Activated CD4-positive, alpha-beta T cell treated with anti-CD3 and anti-CD28 coated beads for 4 hours (primary cell): ENCODE measurements around the gene TPRN.

ENCODE experiments used
- DNase-seq, 2 donors: peaks; one replicate each; pipeline ENCODE4 v3.0.0-alpha.2; 2020

TPRN gene

DNA sequence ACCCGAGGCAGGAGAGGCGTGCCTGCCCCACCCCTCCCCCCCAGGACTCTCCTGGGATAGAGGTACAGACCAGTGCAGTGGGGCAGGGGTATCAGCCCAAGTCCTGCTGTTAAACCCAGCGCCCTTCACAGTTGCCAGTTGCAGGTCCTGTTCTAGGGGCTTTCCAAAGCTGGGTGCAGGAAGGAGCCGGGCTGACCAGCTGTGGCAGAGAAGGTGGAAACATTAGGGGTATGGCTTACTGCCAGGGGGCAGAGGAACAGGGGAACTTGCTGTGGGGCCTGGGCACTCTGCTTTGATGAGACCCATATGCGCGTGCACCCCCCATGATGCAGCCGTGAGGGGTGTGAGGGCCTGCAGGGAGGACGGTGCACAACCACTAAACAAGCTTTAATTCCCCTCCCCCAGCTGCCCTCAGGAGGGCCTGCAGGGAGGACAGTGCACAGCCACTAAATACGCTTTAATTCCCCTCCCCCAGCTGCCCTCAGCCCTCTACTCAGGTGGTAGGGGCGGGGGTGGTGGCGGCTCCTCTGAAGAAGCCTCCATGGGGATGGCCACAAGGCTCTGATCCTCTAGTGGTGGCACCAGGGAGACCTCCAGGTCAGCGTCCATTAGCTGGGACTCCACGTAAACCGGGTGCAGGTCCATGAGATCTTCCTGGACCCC, 29.9 kb downstream of the TPRN start:
- DNase-seq: no peak

GRCh38 chr9:137169896-137170358, 30.6 kb downstream of the TPRN start, which contains the start of gene LRRC26:
TSS of gene LRRC26 (minus strand) at chr9:137170051. CDS start at chr9:137169943, 108 bp downstream.
- no peak for DNase-seq

- no peak for DNase-seq
Observed at GRCh38 chr9:137168904-137169856, 31.4 kb downstream of the TPRN start.

GRCh38 chr9:137168573-137168903, 32.0 kb downstream of the TPRN start:
- DNase-seq: no peak

GRCh38 chr9:137167747-137168572, 32.6 kb downstream of the TPRN start:
- DNase-seq: no peak

- no peak for DNase-seq
Observed at GRCh38 chr9:137167277-137167746, 33.2 kb downstream of the TPRN start.

DNA sequence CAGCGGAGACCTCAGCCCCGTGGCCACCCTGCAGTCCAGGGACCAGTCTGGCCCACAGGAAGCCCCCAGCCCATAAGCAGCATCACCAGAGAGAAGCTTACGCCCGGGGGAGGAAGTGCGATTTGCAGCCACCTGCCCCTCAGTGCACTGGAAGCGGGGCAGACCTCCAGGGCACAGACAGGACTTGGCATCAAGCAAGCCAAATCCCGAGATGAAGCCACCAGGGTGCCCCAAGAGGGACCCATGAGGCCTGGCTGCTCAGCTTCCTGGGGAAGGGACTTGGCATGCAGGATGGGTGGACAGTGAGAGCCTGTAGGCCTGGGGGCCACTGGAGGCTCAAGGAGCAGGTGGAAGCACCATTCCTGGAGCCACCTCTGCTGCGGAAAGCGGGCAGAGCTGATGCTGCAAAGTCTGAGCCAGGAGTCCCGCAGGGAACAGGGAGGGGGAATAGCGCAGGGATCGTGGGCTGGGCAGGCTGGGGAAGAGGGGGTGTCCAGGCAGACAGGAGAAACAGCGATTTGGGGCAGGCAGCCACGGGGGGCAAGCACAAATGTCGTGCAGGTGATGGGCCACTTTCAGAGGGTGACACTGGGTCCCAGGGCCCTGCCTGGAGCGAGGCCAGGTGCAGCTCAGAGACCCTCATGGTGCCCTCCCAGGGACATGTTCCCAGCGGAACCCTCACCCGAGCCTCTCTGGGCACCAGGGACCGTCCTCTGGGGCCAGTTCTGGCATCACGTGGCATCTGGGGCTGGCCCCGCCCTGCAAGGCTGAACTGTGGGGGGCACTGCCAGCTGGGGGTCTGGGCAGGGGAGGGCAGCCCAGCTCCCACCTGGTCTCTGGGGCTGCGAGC, 33.9 kb downstream of the TPRN start:
- DNase-seq: no peak

DNA sequence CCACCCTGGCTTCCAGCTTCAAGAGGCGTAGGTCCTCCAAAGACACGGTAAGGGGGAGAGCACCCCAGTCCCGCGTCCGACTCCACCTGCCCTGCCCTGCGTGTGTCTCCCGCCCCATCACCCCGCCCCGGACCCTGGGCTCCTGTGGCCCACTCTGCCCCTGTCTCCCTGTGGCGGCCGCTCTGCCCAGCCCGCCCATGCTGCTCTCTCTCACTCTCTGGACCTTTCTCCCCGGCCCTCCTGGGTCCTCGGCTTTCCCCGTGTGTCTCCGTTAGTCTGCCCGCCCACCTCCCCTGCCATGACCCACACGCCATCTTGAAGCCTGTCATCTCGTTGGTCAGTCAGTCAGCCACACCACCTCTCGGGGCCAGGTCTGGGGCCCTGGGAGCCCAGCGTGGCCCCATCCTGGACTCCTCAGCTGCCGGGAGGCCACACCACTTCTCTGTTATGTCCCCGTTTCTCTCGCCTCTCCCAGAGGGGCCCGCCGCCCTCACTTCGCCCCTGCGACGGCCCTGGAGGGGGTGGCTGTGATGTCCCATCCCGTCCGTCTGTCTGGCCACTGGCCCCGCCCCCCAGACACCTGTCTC, 35.2 kb downstream of the TPRN start:
- DNase-seq: no peak

- DNase-seq: no peak
Observed at GRCh38 chr9:137164370-137165249, 35.9 kb downstream of the TPRN start.

- DNase-seq: no peak
Observed at GRCh38 chr9:137163805-137164204, 36.7 kb downstream of the TPRN start.

DNA sequence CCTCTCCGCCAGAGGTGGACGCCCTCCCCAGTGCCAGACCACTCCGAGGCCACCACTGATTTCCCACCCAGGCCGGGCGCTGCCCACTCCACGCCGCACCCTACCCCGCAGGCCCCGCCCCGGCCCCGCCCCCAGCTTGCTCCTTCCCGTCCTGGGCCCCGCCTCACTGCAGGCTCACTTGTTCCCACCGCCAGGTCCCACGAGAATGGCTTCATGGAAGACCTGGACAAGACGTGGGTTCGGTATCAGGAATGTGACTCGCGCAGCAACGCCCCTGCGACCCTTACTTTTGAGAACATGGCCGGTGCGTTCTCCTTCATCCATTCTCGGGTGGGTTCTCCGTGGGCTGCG, 37.2 kb downstream of the TPRN start:
- no peak for DNase-seq

DNA sequence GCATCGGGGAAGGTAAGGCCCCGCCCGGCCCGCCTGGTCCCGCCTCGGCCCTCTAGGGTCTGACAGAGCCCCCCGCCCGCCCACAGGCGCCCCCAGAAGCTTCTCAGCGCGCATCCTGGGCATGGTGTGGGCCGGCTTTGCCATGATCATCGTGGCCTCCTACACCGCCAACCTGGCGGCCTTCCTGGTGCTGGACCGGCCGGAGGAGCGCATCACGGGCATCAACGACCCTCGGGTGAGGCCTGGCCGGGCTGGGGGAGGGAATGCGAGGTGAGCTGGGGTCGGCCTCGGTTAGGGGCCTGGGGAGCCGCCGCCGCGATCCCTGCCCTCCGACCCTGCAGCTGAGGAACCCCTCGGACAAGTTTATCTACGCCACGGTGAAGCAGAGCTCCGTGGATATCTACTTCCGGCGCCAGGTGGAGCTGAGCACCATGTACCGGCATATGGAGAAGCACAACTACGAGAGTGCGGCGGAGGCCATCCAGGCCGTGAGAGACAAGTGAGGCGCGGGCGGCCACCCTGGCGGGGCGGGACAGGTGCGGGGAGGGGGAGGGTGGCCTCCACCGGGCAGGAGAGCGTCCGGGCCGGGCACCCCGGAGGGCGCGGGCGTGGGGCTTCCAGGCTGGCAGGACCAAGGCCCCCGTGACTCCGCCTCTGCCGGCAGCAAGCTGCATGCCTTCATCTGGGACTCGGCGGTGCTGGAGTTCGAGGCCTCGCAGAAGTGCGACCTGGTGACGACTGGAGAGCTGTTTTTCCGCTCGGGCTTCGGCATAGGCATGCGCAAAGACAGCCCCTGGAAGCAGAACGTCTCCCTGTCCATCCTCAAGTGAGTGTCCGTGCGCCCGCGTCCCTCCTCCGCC, 37.8 kb downstream of the TPRN start:
- no peak for DNase-seq

DNA sequence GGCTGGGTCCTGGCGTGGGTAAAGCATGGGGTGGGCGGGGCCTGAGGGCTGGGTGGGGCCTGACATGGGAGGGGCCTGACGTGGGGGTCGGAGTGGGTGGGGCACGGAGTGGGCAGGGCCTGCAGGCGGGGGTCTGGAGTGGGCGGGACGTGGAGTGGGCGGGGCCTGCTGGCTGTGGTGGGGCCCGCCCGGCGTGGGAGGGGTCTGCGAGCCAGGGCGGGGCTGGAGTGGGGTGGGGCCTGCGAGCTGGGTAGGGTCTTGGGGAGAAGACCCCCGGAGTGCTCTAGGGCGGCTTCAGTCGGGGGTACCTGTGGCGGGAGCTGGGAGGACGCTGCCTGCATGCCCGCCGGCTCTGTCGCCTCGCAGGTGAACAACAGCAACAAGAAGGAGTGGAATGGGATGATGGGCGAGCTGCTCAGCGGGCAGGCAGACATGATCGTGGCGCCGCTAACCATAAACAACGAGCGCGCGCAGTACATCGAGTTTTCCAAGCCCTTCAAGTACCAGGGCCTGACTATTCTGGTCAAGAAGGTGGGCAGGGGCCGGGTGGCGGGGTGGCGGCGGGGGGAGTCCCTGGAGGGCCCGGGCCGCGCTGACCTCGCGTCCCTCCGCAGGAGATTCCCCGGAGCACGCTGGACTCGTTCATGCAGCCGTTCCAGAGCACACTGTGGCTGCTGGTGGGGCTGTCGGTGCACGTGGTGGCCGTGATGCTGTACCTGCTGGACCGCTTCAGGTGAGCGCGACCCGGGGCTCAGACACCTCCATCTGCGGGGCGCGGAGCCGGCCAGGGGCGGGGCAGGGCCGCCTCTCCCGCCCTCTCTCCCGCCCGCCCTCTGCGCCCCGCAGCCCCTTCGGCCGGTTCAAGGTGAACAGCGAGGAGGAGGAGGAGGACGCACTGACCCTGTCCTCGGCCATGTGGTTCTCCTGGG, 38.7 kb downstream of the TPRN start:
- no peak for DNase-seq

DNA sequence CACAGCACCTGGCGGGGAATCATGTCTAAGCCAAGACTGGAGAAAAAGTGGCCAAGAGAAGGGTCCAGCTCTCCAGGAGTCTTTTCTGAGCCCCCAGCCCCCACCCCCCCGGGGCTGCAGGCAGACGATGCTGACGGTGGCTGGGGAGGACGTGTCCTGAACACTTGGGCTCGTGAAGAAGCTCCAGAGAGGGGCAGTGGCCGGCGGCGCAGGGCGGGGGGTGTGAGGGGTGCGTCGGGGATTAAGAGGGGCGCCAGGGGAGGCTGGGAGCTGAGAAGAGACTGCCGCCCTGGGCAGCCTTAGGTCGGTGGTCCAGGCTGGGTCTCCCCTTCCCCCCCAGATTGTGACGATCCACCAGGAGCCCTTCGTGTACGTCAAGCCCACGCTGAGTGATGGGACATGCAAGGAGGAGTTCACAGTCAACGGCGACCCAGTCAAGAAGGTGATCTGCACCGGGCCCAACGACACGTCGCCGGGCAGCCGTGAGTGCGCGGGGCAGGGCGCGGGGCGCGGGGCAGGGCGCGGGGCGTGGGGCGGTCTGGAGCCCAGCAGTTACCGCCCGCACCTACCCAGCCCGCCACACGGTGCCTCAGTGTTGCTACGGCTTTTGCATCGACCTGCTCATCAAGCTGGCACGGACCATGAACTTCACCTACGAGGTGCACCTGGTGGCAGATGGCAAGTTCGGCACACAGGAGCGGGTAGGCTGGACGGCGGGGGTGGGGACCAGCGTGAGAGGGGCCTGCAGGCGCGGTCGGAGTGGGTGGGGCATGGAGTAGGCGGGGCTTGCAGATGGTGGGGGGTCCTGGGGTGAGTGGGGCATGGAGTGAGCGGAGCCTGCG, 39.6 kb downstream of the TPRN start:
- no peak for DNase-seq

DNA sequence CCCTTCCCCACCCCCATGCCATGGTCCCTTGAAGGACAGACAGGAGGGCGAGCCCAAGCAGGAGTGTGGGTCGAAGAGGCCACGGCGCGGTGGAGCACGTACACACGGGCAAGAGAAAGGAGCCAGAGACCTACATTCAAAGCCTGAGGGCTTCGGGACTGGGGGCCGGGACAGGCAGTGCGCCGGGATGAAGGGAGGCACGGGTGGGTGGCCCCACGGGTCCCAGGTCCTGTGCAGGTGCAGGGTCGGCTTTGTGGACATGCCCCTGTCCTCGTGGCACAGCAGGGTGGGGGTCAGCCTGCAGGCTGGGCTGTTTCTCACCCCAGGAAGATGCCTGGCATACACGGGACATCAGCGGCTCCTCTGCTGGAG, 40.5 kb downstream of the TPRN start:
- DNase-seq: no peak

DNA sequence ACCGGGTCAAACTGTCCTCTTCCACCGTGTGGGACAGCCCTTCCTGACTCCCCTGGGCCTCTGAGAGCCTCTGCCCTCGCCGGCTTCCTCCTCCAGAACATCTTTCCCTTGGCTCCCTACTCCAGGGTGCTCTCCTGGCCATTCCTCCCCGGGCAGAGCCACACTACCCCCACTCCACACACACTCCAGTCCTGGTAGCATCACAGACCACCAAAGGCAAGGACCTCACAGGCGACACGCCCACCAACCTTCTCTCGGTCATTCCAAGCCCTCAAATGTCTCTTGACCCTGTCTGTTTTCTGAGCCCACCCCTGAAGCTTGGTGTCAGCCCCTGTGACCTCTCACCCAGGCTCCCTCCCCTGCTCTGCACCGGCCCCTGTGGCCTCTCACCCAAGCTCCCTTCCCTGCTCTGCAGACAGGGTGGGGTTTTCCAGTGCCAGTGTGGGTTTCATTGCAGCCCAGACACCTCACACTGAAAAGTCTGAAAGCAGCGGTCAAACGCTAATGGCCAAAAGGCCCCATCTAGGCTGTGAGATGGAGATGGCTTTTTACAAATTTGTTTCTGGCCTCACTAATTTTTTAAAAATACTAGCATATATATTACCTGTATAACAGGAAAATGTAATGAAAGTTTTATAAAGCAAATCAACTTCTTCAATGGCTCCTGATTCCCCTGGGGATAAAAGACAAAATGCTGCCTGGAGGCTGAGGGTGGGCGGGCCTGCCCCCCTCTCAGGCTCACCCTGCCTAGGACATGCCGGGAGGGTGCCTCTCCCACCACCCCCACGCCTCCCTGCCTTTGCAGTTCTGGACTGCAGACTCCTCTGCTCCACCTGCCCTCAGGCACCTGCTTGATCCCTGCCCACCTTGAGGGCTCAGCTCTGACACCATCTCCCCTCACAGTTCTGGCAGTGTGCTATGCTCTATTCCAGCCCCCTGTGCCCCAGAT, 41.2 kb downstream of the TPRN start:
- no peak for DNase-seq

- DNase-seq: no peak
Observed at GRCh38 chr9:137158625-137159024, 41.9 kb downstream of the TPRN start.
